ENCODE data around the gene HCFC1R1. TPM values are rescaled to one million over a fixed set of nuclear protein-coding genes. Genes with fewer than 3 reads are reported as not detected.

The HCFC1R1 gene
- polyA plus RNA-seq, 1 of the 3 experiments (the other 2 are of a cell fraction): 54.9 TPM

- TF ChIP-seq REST (IDR thresholded peaks at IDR 0.05; ENCODE audit: low read depth, low read length) (no peak), EP300 (IDR thresholded peaks at IDR 0.05; ENCODE audit: borderline replicate concordance in 1 of 2, low read depth in 1 of 2, low read length in 1 of 2) (no peak), GABPA (IDR thresholded peaks at IDR 0.05; ENCODE audit: low read depth) (no peak), FOSL2 (IDR thresholded peaks at IDR 0.05; ENCODE audit: borderline replicate concordance, low read depth) (no peak), SMC3 (IDR thresholded peaks at IDR 0.05; ENCODE audit: low read depth, low read length) (no peak), TCF12 (IDR thresholded peaks at IDR 0.05) (no peak), RCOR1 (IDR thresholded peaks at IDR 0.05; ENCODE audit: low read length) (no peak), NFIC (IDR thresholded peaks at IDR 0.05; ENCODE audit: borderline replicate concordance) (no peak)
These were observed 41.3 kb downstream of the HCFC1R1 start (continued) for GRCh38 chr16:2982402-2982801.

- Histone ChIP-seq H3K27me3 (ENCODE audit: insufficient read depth) (no peaks in the 10 kb centered on the region), H2AFZ (ENCODE audit: low read depth) (no peak overlapping the region), H3K9me2 (no peaks in the 10 kb centered on the region), H4K20me1 (ENCODE audit: insufficient read depth) (no peaks in the 10 kb centered on the region), H3K4me3 (ENCODE audit: low read depth in 2 of 2, low read length in 1 of 2) (no peak overlapping the region), H3K4me2 (no peak overlapping the region), H3K4me1 (ENCODE audit: control insufficient read depth in 1 of 2, insufficient read depth in 2 of 2, low read depth in 1 of 2, low read length in 1 of 2) (peaks cover 4 to 24% of the 10 kb centered on the region in 2 experiments; a peak in 2 of 4 replicates), H3K79me2 (ENCODE audit: insufficient read depth) (peaks cover 16% of the 10 kb centered on the region; the same call in 1 of the 2 replicates), H3F3A (replicated peaks; ENCODE audit: insufficient read depth) (peaks cover 10% of the 10 kb centered on the region), H3K9me3 (no peaks in the 10 kb centered on the region), H3K27ac (ENCODE audit: low read depth in 2 of 2, low read length in 1 of 2) (no peak overlapping the region), H3K9ac (no peak overlapping the region), H3K36me3 (replicated peaks in 1 of 2; ENCODE audit: control insufficient read depth in 1 of 2, insufficient read depth in 2 of 2, low read length in 1 of 2) (no peaks in the 10 kb centered on the region)
- TF ChIP-seq MXI1 (IDR thresholded peaks at IDR 0.05; ENCODE audit: low read depth, low read length) (no peak), TEAD4 (IDR thresholded peaks at IDR 0.05; ENCODE audit: borderline replicate concordance, insufficient read depth) (no peak), USF1 (IDR thresholded peaks at IDR 0.05; ENCODE audit: borderline replicate concordance, low read depth) (no peak), EZH2phosphoT487 (IDR thresholded peaks at IDR 0.05; ENCODE audit: borderline replicate concordance, low read depth) (no peak), SMC3 (IDR thresholded peaks at IDR 0.05; ENCODE audit: low read depth, low read length) (no peak)
- ChIA-PET POLR2A (interaction anchor here (1.3 to 2.2 kb wide), 2 partner anchors 8 to 12 kb away, joined by 4 to 12 read pairs; partner anchors contain the start of gene PAQR4), CTCF (interaction anchor here (1.0 to 3.1 kb wide), 6 partner anchors 8 to 148 kb away, joined by 3 to 25 read pairs (median 4); partner anchors contain the start of gene KREMEN2)
- 88% methylated on average over 4 of the region's 4 CpGs for WGBS (ENCODE audit: low lambda C conversion rate)
- DNase-seq: no peak
These were observed 41.9 kb downstream of the HCFC1R1 start for GRCh38 chr16:2981899-2982250.
